Measurements from ENCODE around the gene RGL1.
A peak's percentile ranks its signal among the peaks of the same experiment; 100 is the strongest.

RGL1 gene

GRCh38 chr1:183821309-183821888, 16.5 kb downstream of the RGL1 start:
- no peak for DNase-seq (ENCODE audit: low read depth in 2 of 2)

- no peak for DNase-seq (ENCODE audit: low read depth in 2 of 2)
Measured at GRCh38 chr1:183821889-183822611, 17.1 kb downstream of the RGL1 start.

GRCh38 chr1:183824291-183824690, 19.4 kb downstream of the RGL1 start:
- no peak for DNase-seq (ENCODE audit: low read depth in 2 of 2)

- no peak for DNase-seq (ENCODE audit: low read depth in 2 of 2)
Measured at GRCh38 chr1:183827801-183828200, 22.9 kb downstream of the RGL1 start.

GRCh38 chr1:183830389-183830788, 25.5 kb downstream of the RGL1 start:
- DNase-seq (ENCODE audit: low read depth in 2 of 2), result no peak

DNA sequence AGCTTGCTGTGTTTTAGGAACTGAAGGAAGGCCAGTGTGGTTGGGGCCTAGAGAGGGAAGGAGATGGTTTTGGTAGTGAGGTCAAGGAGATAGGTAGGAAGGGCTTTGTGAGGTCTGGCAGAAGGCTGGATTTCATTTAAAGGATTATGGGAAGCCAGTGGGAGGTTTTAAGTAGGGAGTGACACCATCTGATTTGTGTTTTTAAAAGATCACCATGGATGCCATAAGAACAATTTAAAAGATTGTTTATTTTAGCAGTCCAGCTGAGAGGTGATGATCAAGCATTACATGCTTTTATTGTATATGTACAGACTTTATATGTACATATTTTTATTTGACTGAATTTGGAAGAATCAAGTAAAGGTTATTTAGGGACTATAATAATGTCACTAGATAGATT, 26.4 kb downstream of the RGL1 start:
- DNase-seq (ENCODE audit: low read depth in 2 of 2), result no peak

DNA sequence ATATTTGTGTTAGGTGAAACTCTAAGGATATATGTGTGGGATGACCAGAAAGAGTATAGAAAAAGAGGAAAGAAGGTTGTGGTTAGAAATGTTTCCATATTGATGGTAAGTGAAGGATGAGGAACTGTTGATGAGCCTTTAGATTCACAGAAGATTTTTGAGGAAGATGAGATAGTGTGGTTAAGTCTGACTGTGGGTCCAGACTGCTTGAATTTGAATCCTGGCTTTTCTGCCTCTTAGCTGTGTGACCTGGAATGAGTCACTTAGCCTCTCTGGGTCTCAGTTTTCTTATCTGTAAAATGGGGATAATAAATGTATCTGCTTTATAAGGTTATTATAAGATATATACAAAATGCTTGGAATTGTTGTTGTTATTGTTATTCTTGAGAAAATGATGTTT, 27.5 kb downstream of the RGL1 start:
- no peak for DNase-seq (ENCODE audit: low read depth in 2 of 2)

GRCh38 chr1:183834568-183834967, 29.6 kb downstream of the RGL1 start:
- no peak for DNase-seq (ENCODE audit: low read depth in 2 of 2)

GRCh38 chr1:183836598-183836997, 31.7 kb downstream of the RGL1 start:
- DNase-seq (ENCODE audit: low read depth in 2 of 2), result no peak

- DNase-seq (ENCODE audit: low read depth in 2 of 2), result no peak
Measured at GRCh38 chr1:183837062-183837461, 32.1 kb downstream of the RGL1 start.

DNA sequence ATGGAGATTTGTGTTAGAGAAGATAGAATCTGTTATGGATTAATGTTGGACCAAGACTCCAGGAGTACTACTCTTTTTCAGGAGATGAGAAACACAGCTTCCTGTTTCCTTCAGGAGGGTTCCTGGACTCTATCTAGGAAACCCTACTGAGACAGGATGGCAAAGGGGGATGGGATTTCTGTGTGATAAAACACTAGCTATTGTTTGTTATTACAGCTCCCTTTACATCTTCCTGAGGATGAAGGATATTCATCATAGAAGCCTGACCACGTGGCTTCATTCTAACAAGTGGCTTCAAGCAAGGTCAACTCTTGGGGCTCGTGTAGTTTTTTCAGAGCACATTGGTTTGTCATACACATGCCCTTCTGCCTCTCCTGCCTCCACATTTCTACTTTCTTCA, 33.3 kb downstream of the RGL1 start:
- DNase-seq (ENCODE audit: low read depth in 2 of 2), result no peak

DNA sequence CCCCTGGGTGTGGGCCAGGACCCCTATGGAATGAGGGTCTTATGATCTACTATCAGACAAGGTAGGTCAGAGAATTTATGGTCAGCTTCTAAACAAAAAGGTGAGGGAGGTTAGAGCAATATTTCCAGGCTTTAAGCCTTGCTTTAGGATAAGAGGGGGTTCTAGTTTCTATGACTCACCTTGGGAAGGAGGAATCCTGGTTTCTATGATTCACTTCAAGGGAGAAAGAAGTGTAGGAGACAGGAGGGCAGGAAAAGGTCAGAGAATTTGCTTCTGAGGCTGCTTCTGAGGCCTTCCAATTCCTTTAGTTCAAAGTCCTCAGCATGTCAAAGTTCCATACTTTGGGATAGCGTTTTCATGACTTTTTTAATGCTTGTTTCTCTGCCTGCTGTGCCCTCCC, 35.2 kb downstream of the RGL1 start:
- no peak for DNase-seq (ENCODE audit: low read depth in 2 of 2)

DNA sequence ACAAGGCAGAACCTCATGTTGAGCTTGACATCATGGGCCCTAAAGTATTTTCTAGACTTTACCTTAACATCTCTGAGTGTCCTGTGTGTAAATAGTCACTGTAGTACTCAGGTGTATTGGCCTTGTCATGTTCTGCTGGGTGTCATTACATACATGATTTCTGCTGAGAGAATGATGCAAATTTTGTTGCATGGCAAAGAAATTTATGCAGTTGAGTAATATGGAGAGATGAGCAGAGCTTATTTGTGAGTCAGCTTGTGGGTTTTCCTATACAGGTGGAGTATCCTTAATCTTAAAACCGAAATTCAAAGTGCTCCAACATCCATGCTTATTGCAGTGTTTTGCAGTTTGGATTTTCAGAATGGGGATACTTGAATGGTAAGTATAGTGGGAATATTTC, 36.6 kb downstream of the RGL1 start:
- DNase-seq (ENCODE audit: low read depth in 2 of 2), result no peak

DNA sequence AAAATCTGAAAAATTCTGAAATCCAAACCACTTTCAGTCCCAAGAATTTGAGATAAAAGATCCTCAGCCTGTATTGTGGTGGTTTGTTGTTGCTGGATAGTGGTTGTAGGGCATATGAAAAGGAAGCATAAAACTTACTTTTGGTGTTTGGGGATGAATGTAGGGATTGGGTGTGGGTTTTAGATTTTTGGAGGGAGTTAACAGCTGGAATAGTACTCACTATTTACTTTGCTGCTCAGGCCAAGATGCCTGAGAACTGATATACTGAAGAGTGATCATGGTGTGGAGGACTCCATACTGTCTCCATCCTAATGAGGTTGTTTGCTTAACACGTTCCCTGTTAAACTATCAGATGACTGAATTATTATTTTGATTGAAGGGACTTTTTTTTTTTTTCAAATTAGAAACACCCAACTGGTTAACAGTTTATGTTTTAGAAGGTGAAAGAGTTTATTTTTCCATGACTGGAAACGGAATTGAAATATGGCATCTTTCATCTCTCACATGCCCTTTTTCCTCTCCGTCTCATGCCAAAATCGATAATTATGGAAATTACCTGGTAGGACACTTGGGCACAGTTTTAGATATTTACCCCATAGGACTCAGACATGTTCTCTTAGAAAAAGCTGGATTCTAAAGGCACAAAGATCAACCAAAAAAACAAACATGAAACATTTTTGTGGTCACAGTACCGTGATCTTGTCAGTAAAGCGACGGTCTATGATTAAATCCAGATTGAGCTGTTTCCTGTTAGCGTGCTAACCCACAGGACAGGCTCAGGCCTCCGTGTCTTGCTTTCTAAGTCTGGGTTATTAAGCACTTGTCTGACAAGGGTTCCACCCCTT, 37.3 kb downstream of the RGL1 start:
- peak; percentile 1 to 19 for DNase-seq (ENCODE audit: low read depth in 2 of 2)

- no peak for DNase-seq (ENCODE audit: low read depth in 2 of 2)
Measured at GRCh38 chr1:183842795-183843144, 37.9 kb downstream of the RGL1 start.

DNA sequence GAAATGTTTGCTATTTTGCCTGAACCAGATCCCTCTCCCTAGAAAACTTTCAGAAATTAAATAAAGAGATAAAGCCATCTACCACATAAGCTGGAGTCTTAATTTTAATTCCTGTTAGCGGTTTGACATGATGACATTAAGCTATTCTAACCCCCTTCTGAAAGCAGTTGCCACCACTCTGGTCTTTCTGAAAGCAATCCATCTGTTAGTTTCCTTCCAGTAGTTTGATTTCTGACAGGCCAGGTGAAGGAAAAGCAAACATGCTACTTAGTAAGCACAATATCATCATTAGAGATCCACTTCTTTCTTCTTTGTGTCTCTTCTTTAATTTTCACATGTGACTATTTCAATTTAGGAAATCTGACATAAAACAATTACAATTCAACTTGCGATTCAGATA, 39.9 kb downstream of the RGL1 start:
- no peak for DNase-seq (ENCODE audit: low read depth in 2 of 2)

- no peak for DNase-seq (ENCODE audit: low read depth in 2 of 2)
Measured at GRCh38 chr1:183845681-183846080, 40.8 kb downstream of the RGL1 start.

DNA sequence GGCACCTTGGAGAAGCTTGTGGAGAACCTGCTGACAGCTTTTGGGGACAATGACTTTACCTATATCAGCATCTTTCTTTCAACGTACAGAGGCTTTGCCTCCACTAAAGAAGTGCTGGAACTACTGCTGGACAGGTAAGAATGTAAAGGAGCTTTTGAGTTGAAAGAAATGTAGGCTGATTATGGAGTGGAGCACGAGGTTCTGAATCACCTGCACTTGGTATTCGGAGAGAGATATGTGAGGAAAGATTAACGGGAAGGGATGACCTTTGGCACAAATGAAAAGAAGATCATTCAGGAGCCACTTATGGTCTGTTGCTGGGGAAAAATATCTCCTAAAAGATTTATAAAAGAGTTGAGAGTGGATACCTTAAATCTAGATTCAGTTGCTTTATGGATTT, 42.7 kb downstream of the RGL1 start:
- no peak for DNase-seq (ENCODE audit: low read depth in 2 of 2)

DNA sequence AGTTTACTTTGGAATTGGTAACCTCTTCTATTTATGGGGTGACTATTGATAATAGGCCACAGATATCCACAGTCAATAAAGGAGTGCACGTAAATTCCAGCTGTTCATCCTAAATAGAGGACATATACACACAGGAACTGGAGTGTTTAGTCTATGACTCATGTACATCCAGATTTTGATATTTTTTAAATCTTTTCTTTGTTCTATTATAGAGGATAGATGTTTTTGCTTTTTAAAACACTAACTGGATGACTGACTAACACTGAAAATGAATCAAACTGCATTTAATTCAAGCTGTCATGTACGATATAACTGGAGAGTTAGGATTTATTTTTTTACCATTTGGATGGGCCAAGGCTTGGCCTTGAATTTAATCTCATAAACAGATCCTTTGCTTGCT, 45.9 kb downstream of the RGL1 start:
- no peak for DNase-seq (ENCODE audit: low read depth in 2 of 2)

- no peak for DNase-seq (ENCODE audit: low read depth in 2 of 2)
Measured at GRCh38 chr1:183859119-183859518, 54.2 kb downstream of the RGL1 start.

GRCh38 chr1:183859831-183860230, 54.9 kb downstream of the RGL1 start:
- DNase-seq (ENCODE audit: low read depth in 2 of 2), result no peak

- no peak for DNase-seq (ENCODE audit: low read depth in 2 of 2)
Measured at GRCh38 chr1:183862967-183863366, 58.0 kb downstream of the RGL1 start.

DNA sequence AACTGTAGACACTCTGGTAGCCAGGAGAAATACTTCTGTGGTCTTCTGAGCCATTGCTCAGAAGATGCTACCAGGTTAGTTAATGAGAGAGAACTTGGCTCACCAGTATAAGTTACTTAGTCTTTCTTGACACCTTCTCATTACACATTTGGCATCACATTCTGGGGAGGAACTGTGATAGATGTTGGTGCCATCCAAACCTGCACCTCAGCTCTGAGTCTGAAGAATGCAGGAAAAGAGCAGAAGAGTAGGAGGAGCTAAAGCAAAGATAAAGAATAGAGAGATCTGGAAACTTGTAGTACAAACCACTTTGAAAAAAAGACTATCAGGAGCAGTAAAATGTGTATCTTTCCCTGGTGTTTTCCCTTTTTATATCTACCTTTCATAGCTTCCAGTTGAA, 58.9 kb downstream of the RGL1 start:
- no peak for DNase-seq (ENCODE audit: low read depth in 2 of 2)

Data from stimulated activated CD4-positive, alpha-beta T cell treated with anti-CD3 and anti-CD28 coated beads, Interleukin-4, amount 100 ng/mL, for 48 hours (primary cell).